Duodenal mucosa (tissue), 2 donors: Measurements from ENCODE around the gene ZNF330.
"Not testable (repeated sequence)": the region's sequence is repeated elsewhere in the genome, so short reads cannot be mapped to it uniquely, and the experiment has no call there.

Source experiments
- H3K27ac ChIP-seq: one replicate; pipeline ENCODE4 v1.7.0; 2013; ENCODE audit warnings: low read depth, low read length
- H3K27me3 ChIP-seq, 2 donors: one replicate each; pipeline ENCODE4 v1.7.0; 2013; ENCODE audit warnings: low read length in 2 of 2, control low read depth in 1 of 2; ENCODE audit not compliant: insufficient read depth in 2 of 2, control insufficient read depth in 1 of 2
- H3K36me3 ChIP-seq, 2 donors: one replicate each; pipeline ENCODE4 v1.7.0; 2013; ENCODE audit warnings: low read length in 2 of 2, control low read depth in 1 of 2; ENCODE audit not compliant: insufficient read depth in 2 of 2, control insufficient read depth in 1 of 2
- H3K4me1 ChIP-seq, 2 donors: one replicate each; pipeline ENCODE4 v1.7.0; 2013; ENCODE audit warnings: low read length in 2 of 2, control low read depth in 1 of 2; ENCODE audit not compliant: insufficient read depth in 2 of 2, control insufficient read depth in 1 of 2
- H3K4me3 ChIP-seq, 2 donors: one replicate each; pipeline ENCODE4 v1.7.0; 2013; ENCODE audit warnings: low read length in 2 of 2, low read depth in 1 of 2
- H3K9ac ChIP-seq, 2 donors: one replicate each; pipeline ENCODE4 v1.7.0; 2013; ENCODE audit warnings: low read length in 2 of 2, low read depth in 1 of 2
- H3K9me3 ChIP-seq, 2 donors: one replicate each; pipeline ENCODE4 v1.7.0; 2013; ENCODE audit warnings: low read length in 2 of 2, control low read depth in 1 of 2; ENCODE audit not compliant: control insufficient read depth in 1 of 2

Gene ZNF330

DNA sequence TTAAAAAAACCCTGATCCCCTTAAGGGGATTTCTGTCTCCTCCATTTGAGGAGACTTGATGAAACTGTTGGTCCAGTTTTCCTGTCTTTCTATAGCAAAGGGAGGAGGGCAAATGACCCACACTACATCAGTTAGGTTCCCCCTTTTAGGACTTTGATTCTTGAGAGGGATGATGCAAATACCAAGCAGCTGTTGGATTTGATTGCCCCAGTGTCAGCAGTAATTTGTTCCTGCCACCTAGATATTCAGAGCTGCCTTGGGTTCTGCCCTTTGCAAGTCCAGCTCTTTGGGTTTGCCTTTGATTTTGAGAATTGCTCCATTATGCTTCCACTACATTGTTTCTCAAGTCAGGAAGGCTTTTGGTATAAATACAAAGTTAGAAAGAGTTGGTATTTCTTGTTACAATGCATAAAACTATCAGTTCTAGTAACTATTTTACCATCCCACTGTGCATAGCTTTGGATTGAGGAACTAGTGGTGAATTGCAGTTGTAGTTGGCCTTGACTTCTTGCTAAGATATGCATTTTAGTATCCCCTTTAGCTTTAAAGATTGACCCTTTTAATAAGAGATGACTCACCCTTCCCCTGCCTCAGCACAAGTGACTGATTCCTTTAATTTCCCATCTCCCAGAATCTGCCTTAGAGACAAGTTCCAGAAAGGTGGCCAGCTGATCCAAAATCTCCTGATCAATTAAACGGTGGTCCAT lies 24.3 kb upstream of the ZNF330 start:
- Histone ChIP-seq H3K9me3 (no peaks in the 10 kb centered on the region), H3K9ac (no peak overlapping the region)

DNA sequence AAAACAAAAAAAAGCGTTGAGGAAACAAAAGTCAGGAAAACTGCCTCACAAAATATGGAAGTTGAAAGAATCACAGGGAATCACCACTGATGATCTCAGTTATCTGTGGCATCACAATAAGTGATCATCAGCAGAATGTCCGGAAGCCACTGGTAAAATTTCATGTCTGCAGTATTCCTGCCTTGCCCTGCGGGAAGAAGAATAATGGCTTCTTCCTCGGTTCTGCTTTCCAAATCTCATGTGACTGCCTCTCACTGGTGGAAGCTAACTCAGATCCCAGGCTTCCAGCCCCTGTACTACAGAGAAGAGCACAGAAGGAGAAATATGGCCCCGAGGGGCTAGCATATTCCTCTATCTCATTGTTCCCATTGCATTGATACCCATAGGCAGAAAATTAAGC lies 12.7 kb upstream of the ZNF330 start:
- Histone ChIP-seq H3K27me3 (no peaks in the 10 kb centered on the region), H3K9ac (no peak overlapping the region), H3K9me3 (no peaks in the 10 kb centered on the region), H3K27ac (no peak overlapping the region), H3K4me3 (no peak overlapping the region), H3K4me1 (no peaks in the 10 kb centered on the region), H3K36me3 (no peaks in the 10 kb centered on the region)

More for the DNA sequence above, 24.3 kb upstream of the ZNF330 start:
- Histone ChIP-seq H3K4me1 (no peaks in the 10 kb centered on the region), H3K27ac (no peak overlapping the region), H3K4me3 (no peak overlapping the region), H3K27me3 (no peaks in the 10 kb centered on the region), H3K36me3 (no peaks in the 10 kb centered on the region)

DNA sequence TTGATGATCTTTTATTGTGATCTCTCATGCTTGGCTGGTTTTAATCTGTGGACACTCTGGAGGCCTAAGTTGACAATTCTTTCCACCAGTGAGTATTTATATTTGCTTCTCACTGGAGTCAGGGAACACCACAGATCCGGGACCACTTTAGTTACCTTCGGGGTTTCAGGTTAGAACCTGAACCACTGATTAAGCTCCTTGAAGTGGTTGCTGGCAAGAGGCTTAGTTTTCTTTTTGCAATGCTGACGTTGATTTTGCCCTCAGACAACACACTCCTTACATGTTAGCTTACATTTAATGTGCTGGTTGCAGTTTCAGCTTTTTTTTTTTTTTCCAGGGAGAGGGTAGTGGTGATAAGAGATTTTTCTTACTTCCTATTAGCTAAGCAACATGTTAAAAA lies 10.5 kb upstream of the ZNF330 start:
- H3K9ac ChIP-seq: no peak overlapping the region

DNA sequence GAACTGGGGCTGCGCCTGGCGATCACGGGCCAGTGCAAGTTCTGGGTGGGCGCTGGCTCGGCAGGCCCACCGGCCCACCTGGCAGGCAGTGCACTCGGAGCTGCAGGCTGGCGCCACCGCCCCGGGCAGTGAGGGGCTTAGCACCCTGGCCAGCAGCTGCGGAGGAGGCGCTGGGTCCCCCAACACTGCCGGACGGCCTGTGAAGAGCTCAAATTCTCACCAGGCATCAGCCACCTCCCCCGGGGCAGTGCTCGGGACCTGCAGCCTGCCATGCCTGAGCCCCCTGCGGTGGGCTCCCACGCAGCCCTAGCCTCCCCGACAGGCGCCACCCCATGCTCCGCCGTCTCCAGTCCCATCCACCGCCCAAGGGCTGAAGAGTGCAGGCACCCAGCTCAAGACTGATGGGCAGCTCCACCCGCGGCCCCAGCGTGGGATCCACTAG lies 7.1 kb upstream of the ZNF330 start:
- no peak overlapping the region for H3K4me3 ChIP-seq
- no peaks in the 10 kb centered on the region for H3K36me3 ChIP-seq

More for the DNA sequence above, 10.5 kb upstream of the ZNF330 start:
- Histone ChIP-seq H3K4me1 (no peaks in the 10 kb centered on the region), H3K27ac (no peak overlapping the region), H3K27me3 (no peaks in the 10 kb centered on the region), H3K4me3 (no peak overlapping the region), H3K36me3 (no peaks in the 10 kb centered on the region), H3K9me3 (no peaks in the 10 kb centered on the region)

DNA sequence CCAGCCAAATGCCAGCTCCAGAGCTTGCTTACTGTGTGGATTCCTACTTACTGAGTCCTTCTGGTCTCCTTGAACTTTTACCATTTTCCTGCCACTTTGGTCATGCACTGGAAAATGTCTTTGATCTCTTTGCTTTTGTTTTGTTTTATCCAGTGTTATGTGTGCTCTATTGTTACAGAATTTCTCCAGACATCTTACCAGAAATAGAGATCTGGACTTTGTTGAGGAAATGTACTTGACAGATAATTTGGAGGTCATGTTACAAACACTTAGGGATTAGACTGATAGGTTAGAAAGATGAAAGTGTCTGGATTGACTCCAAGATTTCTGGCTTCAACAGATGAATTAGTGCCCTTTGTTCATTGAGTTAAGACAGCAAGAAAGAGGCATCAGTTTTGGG lies 5.7 kb upstream of the ZNF330 start:
- Histone ChIP-seq H3K4me3 (no peak overlapping the region), H3K27me3 (no peaks in the 10 kb centered on the region), H3K36me3 (no peaks in the 10 kb centered on the region), H3K4me1 (no peaks in the 10 kb centered on the region), H3K9me3 (no peaks in the 10 kb centered on the region), H3K9ac (no peak overlapping the region), H3K27ac (no peak overlapping the region)

More for the DNA sequence above, 7.1 kb upstream of the ZNF330 start:
- Histone ChIP-seq H3K27me3 (no peaks in the 10 kb centered on the region), H3K9me3 (no peaks in the 10 kb centered on the region), H3K27ac (no peak overlapping the region), H3K9ac (no peak overlapping the region), H3K4me1 (no peaks in the 10 kb centered on the region)

DNA sequence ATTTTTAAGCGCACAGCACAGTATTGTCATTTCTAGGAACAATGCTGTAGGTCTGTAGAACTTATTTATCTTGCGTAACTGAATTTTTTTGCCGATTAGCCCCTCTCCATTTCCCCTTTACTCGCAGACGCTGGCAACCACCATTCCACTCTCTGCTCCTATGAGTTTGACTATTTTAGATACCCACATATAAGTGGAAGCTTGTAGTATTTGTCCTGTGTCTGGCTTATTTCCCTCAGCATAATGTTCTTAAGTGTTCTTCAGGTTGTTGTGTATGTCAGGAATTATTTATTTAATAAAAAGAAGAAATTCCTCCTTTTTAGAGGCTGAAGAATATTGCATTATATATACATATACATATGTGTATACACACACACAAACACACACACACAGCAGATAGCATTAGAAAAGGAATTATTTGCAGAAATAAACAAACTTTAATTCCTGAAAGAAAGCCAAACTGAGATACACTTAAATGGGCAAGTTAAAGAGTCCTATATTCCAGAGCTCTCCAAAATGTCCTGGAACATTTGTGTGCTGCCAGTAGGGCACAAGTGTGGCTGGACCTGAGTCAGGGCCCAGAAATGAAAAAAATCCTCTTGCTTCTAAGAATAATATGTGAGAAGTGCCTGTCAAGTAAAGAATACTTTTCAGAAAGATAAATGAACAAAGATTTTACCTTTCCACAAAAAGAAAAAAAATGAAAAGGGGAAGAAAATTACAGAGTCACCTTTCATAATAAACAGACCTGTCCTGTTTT lies 4.5 kb upstream of the ZNF330 start:
- Histone ChIP-seq H3K9ac (no peak overlapping the region), H3K36me3 (no peaks in the 10 kb centered on the region)

DNA sequence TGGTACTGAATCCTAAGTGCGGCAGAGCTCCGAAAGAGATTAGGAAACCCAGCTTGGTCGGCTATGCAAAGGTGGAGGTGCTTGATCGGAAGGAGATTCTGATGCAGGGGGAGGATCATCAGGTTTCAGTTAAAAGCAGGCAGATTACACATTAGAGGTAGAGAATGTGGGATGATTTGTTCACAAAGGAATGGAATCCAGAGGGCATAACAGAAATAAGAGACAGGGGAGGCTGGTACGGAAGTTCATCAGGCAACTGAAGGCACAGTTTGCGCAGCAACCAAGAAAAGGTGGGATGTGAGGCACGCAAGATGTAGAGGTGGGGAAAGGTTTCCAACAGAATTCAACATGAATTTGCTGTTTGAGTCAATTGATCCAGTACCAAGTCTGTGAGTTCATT lies 424 bp upstream of the ZNF330 start:
- H3K27ac ChIP-seq: no peak overlapping the region

More for the DNA sequence above, 4.5 kb upstream of the ZNF330 start:
- Histone ChIP-seq H3K9me3 (no peaks in the 10 kb centered on the region), H3K4me1 (no peaks in the 10 kb centered on the region), H3K4me3 (no peak overlapping the region), H3K27ac (no peak overlapping the region), H3K27me3 (no peaks in the 10 kb centered on the region)

DNA sequence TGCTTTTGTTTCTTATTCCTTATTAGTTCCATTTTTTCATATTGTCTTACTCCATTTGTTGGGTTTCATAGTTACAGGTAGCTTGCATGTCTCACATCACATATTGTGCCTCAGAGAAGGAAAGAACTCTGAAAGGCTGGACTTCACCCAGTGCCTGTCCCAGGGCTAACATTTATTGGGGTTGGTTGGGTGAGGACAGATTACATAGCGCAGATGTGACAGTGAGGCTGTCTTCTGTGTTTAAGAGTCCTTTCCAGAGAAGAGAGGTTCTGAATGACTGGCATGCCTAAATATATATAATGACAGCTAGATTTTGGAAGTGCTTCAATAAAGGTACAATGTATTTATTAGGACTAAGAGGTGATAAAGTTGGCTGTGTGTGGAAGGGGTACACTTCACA lies 2.7 kb downstream of the ZNF330 start:
- Histone ChIP-seq H3K27me3 (no peaks in the 10 kb centered on the region), H3K4me1 (peaks cover 6 to 20% of the 10 kb centered on the region in 2 donors), H3K36me3 (peaks cover 4 to 18% of the 10 kb centered on the region in 2 donors), H3K4me3 (no peak overlapping the region), H3K9me3 (no peaks in the 10 kb centered on the region), H3K27ac (no peak overlapping the region), H3K9ac (no peak overlapping the region)

More for the DNA sequence above, 424 bp upstream of the ZNF330 start:
- H3K4me3 ChIP-seq: peak overlapping the region; percentile 89 to 94
- peaks cover 6 to 20% of the 10 kb centered on the region in 2 donors for H3K4me1 ChIP-seq
- no peaks in the 10 kb centered on the region for H3K27me3 ChIP-seq
- no peaks in the 10 kb centered on the region for H3K9me3 ChIP-seq
- peak overlapping the region in 1 of 2 donors; percentile 93 for H3K9ac ChIP-seq
- peaks cover 0 to 4% of the 10 kb centered on the region in 2 donors for H3K36me3 ChIP-seq

DNA sequence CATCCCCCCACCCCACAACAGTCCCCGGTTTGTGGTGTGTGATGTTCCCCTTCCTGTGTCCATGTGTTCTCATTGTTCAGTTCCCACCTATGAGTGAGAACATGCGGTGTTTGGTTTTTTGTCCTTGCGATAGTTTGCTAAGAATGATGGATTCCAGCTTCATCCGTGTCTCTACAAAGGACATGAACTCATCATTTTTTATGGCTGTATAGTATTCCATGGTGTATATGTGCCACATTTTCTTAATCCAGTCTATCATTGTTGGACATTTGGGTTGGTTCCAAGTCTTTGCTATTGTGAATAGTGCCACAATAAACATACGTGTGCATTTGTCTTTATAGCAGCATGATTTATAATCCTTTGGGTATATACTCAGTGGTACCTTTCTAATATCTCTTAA lies 6.6 kb downstream of the ZNF330 start:
- H3K9ac ChIP-seq, H3K27me3 ChIP-seq, H3K27ac ChIP-seq, H3K4me3 ChIP-seq, H3K9me3 ChIP-seq: not testable (repeated sequence)
- H3K36me3 ChIP-seq: peaks cover 18 to 47% of the 10 kb centered on the region in 2 donors
- peaks cover 0 to 14% of the 10 kb centered on the region in 2 donors for H3K4me1 ChIP-seq

DNA sequence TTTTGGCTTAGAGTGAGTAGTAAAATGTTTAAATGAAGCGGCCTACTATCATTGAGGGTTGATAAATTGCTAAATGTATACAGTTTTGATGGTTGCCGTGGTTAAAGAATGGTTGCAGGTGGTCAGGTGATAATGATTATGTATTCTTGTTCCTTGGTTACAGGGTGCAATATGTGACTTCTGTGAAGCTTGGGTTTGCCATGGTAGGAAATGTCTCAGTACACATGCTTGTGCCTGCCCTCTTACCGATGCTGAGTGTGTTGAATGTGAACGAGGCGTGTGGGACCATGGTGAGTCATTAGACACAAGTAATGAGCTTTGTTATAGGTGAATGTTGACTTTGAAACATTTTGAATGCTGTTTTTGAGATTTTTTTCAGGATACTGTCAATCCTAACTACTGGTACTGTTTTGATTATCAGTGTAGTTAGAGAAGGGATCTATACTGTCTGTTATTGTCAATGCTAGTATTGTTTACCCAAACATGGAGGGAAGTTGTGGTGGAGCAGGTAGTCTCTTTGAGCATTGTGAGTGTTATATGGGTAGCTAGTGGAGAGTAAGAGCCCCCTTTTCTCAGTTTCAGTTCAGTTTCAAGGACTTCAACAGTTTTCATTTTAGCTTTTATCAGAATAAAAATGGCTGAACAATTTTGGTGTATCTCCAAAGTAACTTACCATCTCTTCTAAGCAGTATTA lies 8.9 kb downstream of the ZNF330 start:
- H3K27ac ChIP-seq: no peak overlapping the region
- H3K9ac ChIP-seq: no peak overlapping the region
- no peaks in the 10 kb centered on the region for H3K4me1 ChIP-seq
- no peaks in the 10 kb centered on the region for H3K27me3 ChIP-seq
- peaks cover 13 to 70% of the 10 kb centered on the region in 2 donors for H3K36me3 ChIP-seq
- no peak overlapping the region for H3K4me3 ChIP-seq
- no peaks in the 10 kb centered on the region for H3K9me3 ChIP-seq
